ENCODE data around the gene STN1.

Gene STN1

DNA sequence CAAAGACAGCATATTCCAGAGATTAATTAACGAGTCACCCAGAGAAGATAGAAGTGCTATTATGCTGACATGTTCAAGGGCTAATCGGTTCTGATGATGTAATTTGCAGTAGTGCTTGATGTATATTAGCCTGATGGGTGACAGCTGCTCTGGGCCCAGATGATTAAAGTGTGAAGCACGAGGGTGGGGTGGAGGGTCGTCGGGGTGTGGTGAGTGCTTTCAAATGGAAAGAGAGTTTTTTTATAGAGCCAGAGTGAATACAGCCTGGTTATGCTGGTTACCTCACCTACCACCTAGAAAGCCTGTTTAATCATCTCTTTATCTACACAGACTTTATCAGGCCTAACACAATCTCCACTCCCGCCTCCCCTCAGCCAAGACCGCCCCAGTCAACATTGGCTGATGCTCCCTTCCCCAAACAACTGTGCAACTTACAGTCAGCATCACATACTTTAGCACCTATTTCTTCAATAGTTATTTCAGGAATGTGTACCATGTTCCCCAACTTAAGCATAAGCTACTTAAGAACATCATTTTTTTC is 11.5 kb upstream of the STN1 start:
- no peak for DNase-seq (ENCODE audit: low read depth)

DNA sequence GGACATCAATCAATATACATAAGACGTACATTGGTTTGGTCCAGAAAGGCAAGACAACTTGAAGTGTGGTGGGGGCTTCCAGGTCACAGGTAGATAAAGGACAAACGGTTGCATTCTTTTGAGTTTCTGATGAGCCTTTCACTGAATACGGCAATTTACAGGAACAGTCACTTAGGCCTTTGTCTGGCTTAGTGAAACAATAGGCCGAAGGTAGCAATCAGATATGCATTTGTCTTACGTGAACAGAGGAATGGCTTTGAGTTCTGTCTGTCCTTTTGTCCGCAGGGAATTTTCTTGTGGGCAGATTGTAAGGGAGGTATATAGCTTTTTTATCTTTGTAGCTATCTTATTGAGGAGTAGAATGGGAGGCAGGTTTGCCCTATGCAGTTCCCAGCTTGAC is 10.8 kb upstream of the STN1 start:
- no peak for DNase-seq (ENCODE audit: low read depth)

GRCh38 chr10:103926722-103927319 is 8.8 kb upstream of the STN1 start:
- no peak for DNase-seq (ENCODE audit: low read depth)

DNA sequence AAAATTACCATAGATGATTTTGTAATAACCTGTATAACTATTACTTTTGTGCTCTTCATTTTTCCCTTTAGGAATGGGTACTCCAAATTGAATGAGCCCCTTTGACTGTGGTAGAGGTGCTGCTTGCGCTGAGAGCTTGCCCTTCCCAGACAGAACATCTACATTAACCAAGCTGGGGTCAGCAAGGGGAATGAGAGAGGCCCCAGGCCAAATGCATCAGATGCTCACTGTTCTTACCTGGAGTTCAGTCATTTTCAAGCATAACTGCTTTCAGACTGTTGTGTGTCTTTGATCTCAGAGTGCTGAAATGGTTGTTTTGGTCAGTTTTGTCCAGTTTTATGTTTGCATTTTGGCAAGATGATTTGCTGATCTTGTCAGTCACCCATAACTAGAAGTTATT is 7.6 kb upstream of the STN1 start:
- no peak for DNase-seq (ENCODE audit: low read depth)

DNA sequence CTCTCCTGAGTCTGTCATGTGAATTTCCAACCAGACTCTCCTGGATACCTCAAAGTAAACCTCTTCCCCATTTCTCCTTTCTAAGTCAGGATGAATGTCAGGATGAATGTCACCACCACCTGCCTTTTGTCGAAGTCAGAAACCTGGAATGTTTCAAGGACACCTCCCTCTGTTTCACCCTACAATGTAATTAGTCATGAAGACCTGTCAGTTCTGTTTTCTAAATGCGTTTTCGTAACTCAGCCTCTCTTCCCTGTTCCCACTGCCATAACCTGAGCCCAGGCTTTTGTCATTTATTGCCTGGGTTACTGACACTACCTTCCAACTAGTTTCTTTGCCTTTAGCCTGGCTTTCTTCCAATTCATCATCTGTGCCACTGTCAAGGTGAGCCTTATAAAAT is 5.5 kb upstream of the STN1 start:
- DNase-seq (ENCODE audit: low read depth): no peak

DNA sequence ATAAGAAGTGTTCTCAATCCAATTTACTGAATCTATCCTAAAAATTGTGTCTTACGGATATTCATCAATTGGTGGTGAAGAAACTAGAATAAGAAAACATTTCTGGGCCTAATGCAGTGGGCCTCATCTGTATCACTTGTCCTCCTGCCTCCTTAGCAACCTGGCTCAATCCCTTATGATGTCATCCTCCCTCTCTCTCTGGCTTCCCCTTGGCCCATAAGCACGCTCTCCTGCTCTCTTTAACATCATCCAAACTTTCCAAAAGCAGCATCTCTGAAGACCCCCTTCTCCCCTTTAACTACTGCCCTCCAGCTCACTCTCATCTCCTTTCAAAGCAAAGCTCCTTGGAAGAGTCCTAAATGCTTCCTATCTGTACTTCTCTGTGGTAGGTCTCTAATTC is 4.7 kb upstream of the STN1 start:
- DNase-seq (ENCODE audit: low read depth): no peak

DNA sequence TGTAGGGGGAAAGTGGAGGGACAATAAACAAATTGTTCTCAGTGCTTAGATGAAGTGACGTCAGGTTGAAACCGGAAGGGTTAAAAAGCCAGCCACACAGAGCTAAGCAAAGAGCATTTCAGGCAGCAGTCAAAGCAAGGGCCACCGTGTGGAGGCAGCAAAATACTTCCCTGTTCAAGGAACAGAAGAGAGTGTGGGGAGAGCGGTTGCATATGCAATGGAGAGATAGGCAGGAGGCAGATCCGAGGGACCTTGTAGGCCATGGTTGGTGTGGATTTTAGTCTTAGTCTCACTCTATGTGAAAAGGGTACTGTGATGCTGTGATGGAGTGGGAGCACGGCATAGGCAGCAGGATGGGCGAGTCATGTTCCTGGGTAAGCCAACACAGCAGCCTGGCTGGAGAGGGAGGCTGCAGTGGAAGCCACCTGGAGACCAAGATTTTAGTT is 3.8 kb upstream of the STN1 start:
- DNase-seq (ENCODE audit: low read depth): no peak

- no peak for DNase-seq (ENCODE audit: low read depth)
Observed at GRCh38 chr10:103921248-103921647, 3.3 kb upstream of the STN1 start.

GRCh38 chr10:103919648-103920025 is 1.7 kb upstream of the STN1 start:
- DNase-seq (ENCODE audit: low read depth): no peak

GRCh38 chr10:103917302-103918052 is 507 bp downstream of the STN1 start:
- DNase-seq (ENCODE audit: low read depth): no peak

GRCh38 chr10:103916876-103917275 is 1.1 kb downstream of the STN1 start:
- DNase-seq (ENCODE audit: low read depth): no peak

- no peak for DNase-seq (ENCODE audit: low read depth)
Observed at GRCh38 chr10:103916254-103916653, 1.7 kb downstream of the STN1 start.

DNA sequence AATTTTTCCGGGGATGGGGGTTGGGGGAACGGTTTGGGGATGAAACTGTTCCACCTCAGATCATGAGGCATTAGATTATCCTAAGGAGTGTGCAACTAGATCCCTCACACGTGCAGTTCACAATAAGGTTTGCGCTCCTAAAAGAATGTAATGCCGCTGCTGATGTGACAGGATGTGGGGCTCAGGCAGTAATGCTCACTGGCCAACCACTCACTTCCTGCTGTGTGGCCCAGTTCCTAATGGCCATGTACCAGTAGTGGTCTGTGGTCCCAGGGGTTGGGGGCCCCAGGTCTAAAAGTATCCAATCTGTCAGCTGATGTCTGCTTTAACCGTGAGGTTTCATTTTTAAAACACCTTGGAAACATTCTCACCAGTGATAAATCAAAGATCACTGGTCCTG is 2.2 kb downstream of the STN1 start:
- DNase-seq (ENCODE audit: low read depth): no peak

DNA sequence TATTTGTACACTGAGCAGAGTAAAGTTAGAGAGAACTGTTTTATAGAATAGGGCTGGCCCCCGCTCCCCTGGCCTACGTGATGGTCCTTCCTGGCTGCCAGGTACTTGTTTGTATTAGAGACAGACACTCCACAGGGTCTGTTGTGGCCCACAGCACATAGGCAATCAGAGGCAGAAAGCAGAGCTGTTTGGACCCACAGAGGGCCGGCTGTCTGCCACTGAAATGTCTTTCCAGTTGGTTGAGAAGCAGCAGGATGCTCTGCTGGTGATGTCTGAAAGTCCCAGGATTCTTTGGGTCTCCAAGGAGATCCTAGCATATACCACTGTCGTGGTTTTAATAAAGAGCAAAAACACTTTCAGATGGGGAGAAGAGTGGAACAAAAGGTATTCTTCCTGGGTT is 5.2 kb downstream of the STN1 start:
- DNase-seq (ENCODE audit: low read depth): no peak

GRCh38 chr10:103911021-103911459 is 6.9 kb downstream of the STN1 start:
- no peak for DNase-seq (ENCODE audit: low read depth)

DNA sequence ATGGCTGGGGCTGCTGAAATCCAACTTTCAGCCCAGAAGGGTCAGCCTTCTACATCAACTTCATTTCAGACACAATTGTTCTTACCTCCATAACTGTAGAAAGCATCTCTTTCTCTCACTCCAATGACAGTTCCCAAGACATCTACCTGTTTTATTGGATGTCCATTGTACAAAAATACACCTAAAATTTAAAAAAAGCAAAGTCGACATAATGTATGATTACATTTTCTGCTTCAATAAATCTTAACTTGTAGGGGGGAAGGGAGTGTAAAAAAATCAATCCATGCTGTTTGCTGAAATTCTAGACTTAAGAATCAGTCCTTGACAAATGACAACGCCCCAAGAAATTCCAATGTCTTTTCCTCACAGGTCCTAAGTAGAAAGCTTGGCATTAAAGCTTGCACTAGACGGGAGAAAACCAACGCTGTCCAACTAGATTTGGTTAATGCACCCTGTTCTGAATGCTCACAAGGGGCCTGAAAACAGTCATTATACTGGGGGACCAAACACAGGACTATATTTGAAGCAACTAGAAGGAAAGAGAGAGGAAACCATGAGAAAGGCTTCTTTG is 7.5 kb downstream of the STN1 start:
- DNase-seq (ENCODE audit: low read depth): no peak

- DNase-seq (ENCODE audit: low read depth): no peak
Observed at GRCh38 chr10:103905441-103905840, 12.5 kb downstream of the STN1 start.

- DNase-seq (ENCODE audit: low read depth): no peak
Observed at GRCh38 chr10:103901299-103901698, 16.7 kb downstream of the STN1 start.

- DNase-seq (ENCODE audit: low read depth): no peak
Observed at GRCh38 chr10:103899312-103899711, 18.7 kb downstream of the STN1 start.

DNA sequence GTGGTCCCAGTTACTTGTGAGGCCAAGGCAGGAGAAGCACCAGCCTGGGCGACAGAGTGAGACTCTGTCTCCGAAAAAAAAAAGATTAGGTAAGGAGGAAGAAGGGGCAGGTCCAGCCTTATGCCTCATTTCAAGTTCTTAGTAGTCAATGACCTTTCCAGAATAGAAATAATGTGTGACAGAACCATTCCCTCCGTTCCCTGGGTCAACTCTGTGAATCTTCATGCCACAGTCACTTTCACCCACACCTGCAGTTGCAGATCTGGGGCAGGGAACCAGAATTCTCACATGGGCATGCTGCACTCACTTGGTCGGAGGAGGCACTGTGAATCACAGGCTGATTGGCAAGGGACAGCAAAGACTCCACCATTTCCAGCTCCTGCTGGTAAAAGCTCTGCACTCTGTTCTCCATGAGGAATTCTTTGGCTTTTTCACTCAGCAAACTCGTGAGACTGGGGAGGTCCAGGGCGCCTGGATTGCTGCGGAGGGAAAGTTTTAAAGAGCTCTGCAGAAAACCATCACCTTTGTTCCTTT is 20.7 kb downstream of the STN1 start:
- no peak for DNase-seq (ENCODE audit: low read depth)

DNA sequence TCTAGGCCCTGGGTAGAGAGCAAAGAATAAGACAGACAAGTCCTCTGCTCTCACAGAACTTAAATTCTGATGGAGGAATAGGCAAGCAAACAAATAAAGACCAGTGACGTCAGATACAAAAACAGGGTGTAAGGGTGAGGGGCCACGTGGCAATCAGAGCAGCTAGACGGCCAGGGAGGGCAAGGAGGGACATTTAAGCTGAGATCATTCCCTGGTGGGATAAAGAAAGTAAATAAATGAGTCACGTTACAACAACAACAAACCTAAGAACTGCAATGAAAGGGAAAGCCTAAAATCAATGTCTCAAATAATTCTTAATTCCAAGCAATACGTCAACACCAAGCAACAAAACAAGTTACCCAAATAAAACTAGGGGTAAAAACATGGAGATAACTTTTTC is 21.8 kb downstream of the STN1 start:
- no peak for DNase-seq (ENCODE audit: low read depth)

DNA sequence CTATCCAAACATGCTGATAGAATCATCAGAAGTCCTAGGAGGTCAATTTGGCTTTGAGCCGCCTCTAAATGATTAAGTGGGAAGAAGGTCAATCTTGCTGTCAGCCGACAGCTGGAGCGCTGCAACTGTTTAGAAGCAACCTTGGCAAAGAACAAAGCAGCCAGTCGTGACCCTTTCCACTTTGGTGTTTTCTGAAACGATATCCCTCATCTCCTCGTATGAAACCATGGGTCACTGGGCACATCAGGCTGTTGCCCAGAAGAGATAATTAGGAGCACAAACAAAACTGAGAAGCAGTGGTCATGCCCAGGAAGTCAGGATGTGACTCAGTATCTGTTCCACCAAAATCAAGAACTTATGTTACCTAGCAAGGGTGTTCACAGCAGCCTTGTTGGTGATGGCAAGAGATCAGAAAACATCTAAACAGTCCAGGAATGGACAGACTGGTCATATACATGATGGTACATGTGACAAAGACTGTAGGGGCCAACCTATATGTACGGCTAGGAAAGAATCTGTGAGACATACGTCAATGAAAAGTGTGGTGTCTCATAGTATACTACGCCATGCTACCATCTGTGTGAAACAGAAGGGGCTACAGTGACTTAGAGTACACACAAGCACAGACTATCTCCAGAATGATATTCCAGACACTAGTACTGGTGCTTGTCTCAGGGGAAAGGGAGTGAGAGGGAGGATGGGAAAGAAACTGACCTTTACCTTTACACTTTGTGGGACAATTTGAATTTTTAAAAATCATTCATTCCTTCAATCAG is 22.4 kb downstream of the STN1 start:
- DNase-seq (ENCODE audit: low read depth): no peak

Measured in stimulated activated CD8-positive, alpha-beta memory T cell treated with anti-CD3 and anti-CD28 coated beads, Interleukin-15, amount 100 ng/mL, for 1 hour (primary cell).